Spinal cord (tissue), 10 donors: ENCODE results near the gene AMOTL1. TPM values are rescaled to one million over a fixed set of nuclear protein-coding genes. Genes with fewer than 3 reads are reported as not detected.
A peak's percentile ranks its signal among the peaks of the same experiment; 100 is the strongest.

Source experiments
- DNase-seq, 6 donors: peaks; one replicate each; pipeline versions ENCODE4 v3.0.0 to v3.0.0-alpha.2; 2013 to 2015; ENCODE audit warnings: low spot score in 6 of 6, low read depth in 4 of 6
- H3K27ac ChIP-seq: one replicate; pipeline ENCODE4 v1.5.1; 2013; ENCODE audit warnings: low read depth, low read length, control low read depth
- H3K27me3 ChIP-seq: one replicate; pipeline ENCODE4 v1.6.1; 2013; ENCODE audit warnings: low read length; ENCODE audit not compliant: control insufficient read depth, insufficient read depth
- H3K36me3 ChIP-seq: one replicate; pipeline ENCODE4 v1.6.1; 2013; ENCODE audit warnings: low read length; ENCODE audit not compliant: control insufficient read depth, insufficient read depth
- H3K4me1 ChIP-seq: one replicate; pipeline ENCODE4 v1.6.1; 2013; ENCODE audit warnings: low read length; ENCODE audit not compliant: control insufficient read depth, insufficient read depth
- H3K4me3 ChIP-seq: one replicate; pipeline ENCODE4 v1.5.1; 2013; ENCODE audit warnings: low read depth, low read length, control low read depth
- H3K9me3 ChIP-seq: one replicate; pipeline ENCODE4 v1.6.1; 2013; ENCODE audit warnings: low read length; ENCODE audit not compliant: control insufficient read depth, insufficient read depth
- WGBS: methylation state at CpG from one replicate; pipeline ENCODE4 v1.1.5; 2013; ENCODE audit warnings: missing lambda C conversion rate; ENCODE audit not compliant: insufficient coverage; 5-methylcytosine and 5-hydroxymethylcytosine counted together
- polyA plus RNA-seq, 2 donors: library from polyadenylated mRNA; unstranded; fragments of 120-200 nt; gene quantifications; one replicate each; pipeline ENCODE4 v1.2.1, GENCODE V29; 2013; ENCODE audit not compliant: insufficient read length in 2 of 2
- total RNA-seq, 2 donors: library from RNA; depleted of rRNA in 1 of 2; stranded (reverse); fragments of 120-200 nt in 1 of 2; fragments of >200 nt in 1 of 2; gene quantifications; one replicate each; pipeline versions ENCODE4 v1.2.3 to v1.2.4, GENCODE V29; 2013 to 2014
- donor health status: healthy.

The AMOTL1 gene
- total and polyA plus RNA-seq, 4 donors, result 20.2 to 60.6 (median 34.5) TPM

DNA sequence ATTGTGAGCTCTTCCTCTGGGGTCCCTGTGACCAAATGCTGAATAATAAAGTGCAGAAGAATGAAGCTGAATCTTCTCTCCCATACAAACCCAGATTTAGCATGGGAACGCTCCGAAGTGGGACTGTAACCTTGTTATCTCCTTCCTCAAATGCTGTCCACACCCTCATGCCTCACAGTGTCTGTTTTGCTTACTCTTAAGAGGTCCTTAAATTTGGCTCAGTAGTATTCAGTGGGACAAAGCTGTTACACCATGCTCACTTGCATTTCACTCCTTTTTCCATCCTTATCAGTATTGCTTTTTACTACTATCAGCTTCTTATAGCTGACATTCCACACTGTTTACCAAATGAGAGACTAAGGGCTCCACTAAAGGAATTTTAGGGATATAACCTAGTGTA is 13.8 kb upstream of the AMOTL1 start:
- no CpG with 5 or more reads among the region's 2 CpGs for WGBS
- Histone ChIP-seq H3K27me3 (no peaks in the 10 kb centered on the region), H3K9me3 (no peaks in the 10 kb centered on the region), H3K36me3 (no peaks in the 10 kb centered on the region), H3K27ac (no peak overlapping the region), H3K4me1 (no peaks in the 10 kb centered on the region), H3K4me3 (no peak overlapping the region)
- DNase-seq, result no peak

- H3K9me3 ChIP-seq, result no peaks in the 10 kb centered on the region
- H3K27me3 ChIP-seq, result no peaks in the 10 kb centered on the region
- no peak for DNase-seq
- no peaks in the 10 kb centered on the region for H3K36me3 ChIP-seq
- no peak overlapping the region for H3K4me3 ChIP-seq
- no peak overlapping the region for H3K27ac ChIP-seq
- no peaks in the 10 kb centered on the region for H3K4me1 ChIP-seq
- WGBS, result no CpG with 5 or more reads among the region's 2 CpGs
Measured at GRCh38 chr11:94754819-94755218, 13.3 kb upstream of the AMOTL1 start.

DNA sequence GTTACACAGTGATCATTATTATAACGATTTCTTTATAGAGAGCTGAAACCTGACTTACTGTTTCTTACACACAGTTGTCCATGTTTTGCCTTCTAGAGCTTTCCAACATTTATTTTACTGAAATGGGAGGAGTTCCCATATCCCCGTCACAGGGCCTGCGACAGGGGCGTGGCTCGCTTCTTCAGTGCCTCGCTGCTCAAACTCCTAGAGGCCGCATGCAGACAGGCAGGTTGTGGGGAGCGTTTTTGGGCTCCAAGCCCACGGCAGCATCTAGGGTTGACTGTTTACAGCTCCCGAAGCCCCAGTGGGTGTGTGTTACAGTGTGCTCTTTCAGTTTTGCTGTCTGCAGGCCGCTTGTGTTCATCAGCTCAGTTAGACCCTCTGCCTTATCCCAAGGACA is 12.7 kb upstream of the AMOTL1 start:
- H3K27ac ChIP-seq, result no peak overlapping the region
- H3K27me3 ChIP-seq, result no peaks in the 10 kb centered on the region
- H3K4me1 ChIP-seq, result no peaks in the 10 kb centered on the region
- no peak overlapping the region for H3K4me3 ChIP-seq
- no peak for DNase-seq
- no peaks in the 10 kb centered on the region for H3K36me3 ChIP-seq
- 95% methylated on average over 9 of the region's 11 CpGs for WGBS
- no peaks in the 10 kb centered on the region for H3K9me3 ChIP-seq

DNA sequence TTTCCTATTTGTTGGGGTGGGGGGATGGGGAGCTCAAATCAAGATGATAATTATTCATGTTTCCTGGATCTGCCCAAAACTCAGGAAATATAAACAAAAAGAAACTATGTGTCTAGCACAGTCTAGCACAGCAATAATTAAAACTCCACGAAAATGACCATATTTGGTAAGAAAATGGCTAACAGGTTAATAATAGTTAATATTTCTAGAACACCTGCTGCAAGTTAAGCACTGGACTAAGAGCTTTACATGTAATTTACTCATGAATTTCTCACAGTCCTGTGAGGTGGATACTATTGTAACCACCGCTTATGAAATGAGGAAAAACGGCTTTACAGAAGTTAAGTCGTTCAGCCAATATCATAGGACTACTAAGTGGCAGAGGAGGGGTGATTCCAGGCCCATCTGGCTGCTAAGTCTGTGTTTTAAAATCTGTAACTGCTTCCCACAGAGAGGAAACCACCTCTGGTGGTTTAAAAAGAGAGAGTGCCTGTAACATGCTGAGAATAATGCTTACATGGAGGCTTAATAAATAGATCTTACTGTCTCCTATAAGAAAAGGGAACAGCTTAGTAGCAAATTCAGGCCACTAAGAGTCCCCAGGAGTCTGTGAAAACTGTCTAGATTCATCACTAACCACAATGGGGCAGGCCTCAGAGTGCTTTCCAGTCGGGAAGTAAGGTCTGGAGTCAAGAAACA is 11.0 kb upstream of the AMOTL1 start:
- no peaks in the 10 kb centered on the region for H3K27me3 ChIP-seq
- H3K36me3 ChIP-seq, result no peaks in the 10 kb centered on the region
- no peaks in the 10 kb centered on the region for H3K9me3 ChIP-seq
- no peak overlapping the region for H3K4me3 ChIP-seq
- no peaks in the 10 kb centered on the region for H3K4me1 ChIP-seq
- WGBS, result no CpG with 5 or more reads among the region's 5 CpGs
- DNase-seq, result peak in 2 of 6 donors; percentile 14 to 53
- no peak overlapping the region for H3K27ac ChIP-seq

GRCh38 chr11:94758666-94759065 is 9.5 kb upstream of the AMOTL1 start:
- DNase-seq, result no peak
- no CpG with 5 or more reads among the region's 3 CpGs for whole genome bisulfite sequencing
- H3K27ac ChIP-seq, result no peak overlapping the region

GRCh38 chr11:94759522-94759921 is 8.6 kb upstream of the AMOTL1 start:
- DNase-seq, result no peak
- Histone ChIP-seq H3K27me3 (no peaks in the 10 kb centered on the region), H3K27ac (no peak overlapping the region), H3K4me3 (no peak overlapping the region), H3K36me3 (no peaks in the 10 kb centered on the region), H3K9me3 (no peaks in the 10 kb centered on the region), H3K4me1 (no peaks in the 10 kb centered on the region)
- no CpG with 5 or more reads among the region's 2 CpGs for WGBS

More at GRCh38 chr11:94758666-94759065, 9.5 kb upstream of the AMOTL1 start:
- H3K4me3 ChIP-seq, result no peak overlapping the region
- no peaks in the 10 kb centered on the region for H3K36me3 ChIP-seq
- no peaks in the 10 kb centered on the region for H3K9me3 ChIP-seq
- H3K27me3 ChIP-seq, result no peaks in the 10 kb centered on the region
- H3K4me1 ChIP-seq, result no peaks in the 10 kb centered on the region

DNA sequence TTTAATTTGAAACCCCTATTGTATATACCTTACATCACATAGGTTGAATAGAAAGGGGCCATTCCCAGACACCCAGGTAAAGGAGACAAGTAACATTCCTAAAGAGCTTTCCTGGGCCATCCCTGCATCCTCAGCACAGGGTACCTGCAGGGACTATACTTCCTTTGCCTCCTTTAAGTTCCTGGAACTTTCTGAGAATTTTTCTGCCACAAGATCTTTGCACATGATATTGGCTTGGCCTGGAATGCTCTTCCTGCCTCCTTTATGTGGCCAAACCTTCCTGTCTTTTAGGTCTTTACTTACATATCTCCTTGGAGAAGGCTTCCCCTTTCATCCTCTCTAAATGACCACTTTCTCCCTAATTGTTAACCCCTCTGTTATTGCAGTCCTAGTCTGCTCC is 7.9 kb upstream of the AMOTL1 start:
- Histone ChIP-seq H3K4me3 (no peak overlapping the region), H3K4me1 (no peaks in the 10 kb centered on the region)

DNA sequence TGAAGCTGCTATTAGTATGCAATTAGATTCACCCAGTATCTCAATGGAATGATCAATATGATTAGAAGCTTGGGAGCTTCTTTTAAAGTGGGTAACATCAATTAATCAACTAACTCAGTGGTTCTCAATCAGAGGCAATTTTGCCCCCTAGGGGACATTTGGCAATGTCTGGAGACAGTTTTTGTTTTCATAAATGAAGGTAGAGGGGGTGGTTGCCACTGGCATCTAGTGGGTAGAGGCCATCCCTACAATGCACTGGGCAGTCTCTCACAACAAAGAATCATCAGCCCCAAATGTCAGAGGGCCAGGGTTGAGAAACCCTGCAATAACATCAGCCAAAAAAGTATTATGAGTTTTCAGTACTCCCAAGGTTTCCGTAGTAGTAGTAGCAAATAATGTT is 5.9 kb upstream of the AMOTL1 start:
- H3K36me3 ChIP-seq, result no peaks in the 10 kb centered on the region
- no CpG with 5 or more reads among the region's 1 CpG for WGBS
- no peak for DNase-seq
- H3K4me1 ChIP-seq, result no peaks in the 10 kb centered on the region
- H3K4me3 ChIP-seq, result no peak overlapping the region
- no peaks in the 10 kb centered on the region for H3K9me3 ChIP-seq
- H3K27ac ChIP-seq, result no peak overlapping the region
- H3K27me3 ChIP-seq, result no peaks in the 10 kb centered on the region

More for the DNA sequence above, 7.9 kb upstream of the AMOTL1 start:
- no peak for DNase-seq
- Histone ChIP-seq H3K27ac (no peak overlapping the region), H3K27me3 (no peaks in the 10 kb centered on the region), H3K9me3 (no peaks in the 10 kb centered on the region), H3K36me3 (no peaks in the 10 kb centered on the region)

DNA sequence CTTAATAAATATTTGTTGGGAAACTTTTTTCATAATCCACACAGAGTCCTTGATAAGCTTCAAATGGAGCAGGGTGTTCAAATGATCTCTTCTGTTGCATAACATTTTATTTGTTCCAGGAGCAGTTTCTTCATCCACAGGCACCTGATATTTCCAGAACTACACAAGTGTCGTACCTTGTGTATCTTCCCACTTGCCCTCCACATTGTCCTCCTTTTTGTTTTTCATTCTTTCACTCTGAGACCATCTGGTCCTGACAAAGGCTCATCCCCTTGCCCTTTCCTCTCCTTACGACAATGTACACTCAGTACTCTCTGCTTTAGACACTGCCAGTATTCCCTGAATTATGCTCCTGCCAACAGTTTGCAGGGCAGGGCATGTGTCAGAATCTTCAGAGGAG is 5.2 kb upstream of the AMOTL1 start:
- H3K4me3 ChIP-seq, result no peak overlapping the region
- no peaks in the 10 kb centered on the region for H3K36me3 ChIP-seq
- 72% methylated on average over 1 of the region's 2 CpGs for WGBS
- DNase-seq, result no peak
- no peaks in the 10 kb centered on the region for H3K27me3 ChIP-seq
- peaks cover 6% of the 10 kb centered on the region for H3K4me1 ChIP-seq
- no peaks in the 10 kb centered on the region for H3K9me3 ChIP-seq
- no peak overlapping the region for H3K27ac ChIP-seq

- DNase-seq, result no peak
- H3K9me3 ChIP-seq, result no peaks in the 10 kb centered on the region
- WGBS, result 85% methylated on average over 5 of the region's 5 CpGs
Measured at GRCh38 chr11:94766713-94767206, 1.4 kb upstream of the AMOTL1 start.

More at GRCh38 chr11:94766713-94767206, 1.4 kb upstream of the AMOTL1 start:
- Histone ChIP-seq H3K36me3 (no peaks in the 10 kb centered on the region), H3K27me3 (no peaks in the 10 kb centered on the region), H3K4me1 (peaks cover 21% of the 10 kb centered on the region), H3K4me3 (no peak overlapping the region), H3K27ac (no peak overlapping the region)
